H1 (cell line): ENCODE data around the gene CDK5RAP2. TPM values are rescaled to one million over a fixed set of nuclear protein-coding genes. Genes with fewer than 3 reads are reported as not detected.

Experiments
- CTCF ChIA-PET: fragments of 300-600 bp; sonication (Branson Sonifier 250); formaldehyde crosslinking; loops from one replicate; lab custom pipeline; 2021; ENCODE audit not compliant: partially characterized antibody; lab: Charles Lee
- POLR2A ChIA-PET: fragments of 300-600 bp; sonication (Branson Sonifier 250); formaldehyde crosslinking; loops from one replicate; lab custom pipeline; 2021; ENCODE audit warnings: inconsistent platforms; ENCODE audit not compliant: partially characterized antibody; lab: Charles Lee
- DNase-seq, 2 experiments: peaks; one replicate each; pipeline versions ENCODE4 v3.0.0 to v3.0.0-alpha.2; 2010 to 2022; ENCODE audit warnings: low spot score in 2 of 2, low read depth in 1 of 2, mixed read lengths in 1 of 2
- FAIRE-seq: peaks from 2 replicates; lab custom pipeline; 2011; peaks lifted over from hg19 to GRCh38; lab: Jason Lieb, UNC
- H2AFZ ChIP-seq: 2 replicates; pipeline ENCODE4 v1.8.1; 2012; ENCODE audit warnings: low read length, inconsistent platforms
- H2AK5ac ChIP-seq: 2 replicates; pipeline ENCODE4 v1.6.1; 2013; ENCODE audit warnings: low read depth, low read length
- H2BK120ac ChIP-seq: replicated peaks from 2 replicates; pipeline ENCODE3; 2013; ENCODE audit warnings: low read depth, low read length, inconsistent platforms
- H2BK12ac ChIP-seq: 2 replicates; pipeline ENCODE4 v1.6.1; 2013; ENCODE audit warnings: low read depth, low read length
- H2BK15ac ChIP-seq: 2 replicates; pipeline ENCODE4 v1.6.1; 2013; ENCODE audit warnings: low read length
- H2BK20ac ChIP-seq: 2 replicates; pipeline ENCODE4 v1.6.1; 2013; ENCODE audit warnings: low read length
- H2BK5ac ChIP-seq: 2 replicates; pipeline ENCODE4 v1.6.1; 2013; ENCODE audit warnings: low read depth, low read length
- H3K14ac ChIP-seq: 2 replicates; pipeline ENCODE4 v1.6.1; 2013; ENCODE audit warnings: inconsistent platforms; ENCODE audit not compliant: insufficient read length
- H3K18ac ChIP-seq: 2 replicates; pipeline ENCODE4 v1.6.1; 2013; ENCODE audit warnings: low read length; ENCODE audit errors: extremely low read depth
- H3K23ac ChIP-seq: 2 replicates; pipeline ENCODE4 v1.6.1; 2013; ENCODE audit warnings: inconsistent platforms; ENCODE audit not compliant: insufficient read length
- H3K23me2 ChIP-seq: 2 replicates; pipeline ENCODE4 v1.6.1; 2013; ENCODE audit warnings: low read depth, low read length
- H3K27ac ChIP-seq: 2 replicates; pipeline ENCODE4 v1.6.1; 2011; ENCODE audit warnings: low read depth, low read length, inconsistent platforms
- H3K27me3 ChIP-seq, 4 experiments: replicated peaks in 1 of 4; 1 replicate in 1 of 4; 2 replicates in 3 of 4; pipeline versions ENCODE4 v1.6.1 to v1.8.1; 2011 to 2013; ENCODE audit warnings: low read length in 3 of 4, mild to moderate bottlenecking in 3 of 4, inconsistent platforms in 2 of 4, mixed read lengths in 2 of 4, moderate library complexity in 1 of 4; ENCODE audit not compliant: control insufficient read depth in 3 of 4, insufficient read depth in 3 of 4; ENCODE audit errors: extremely low read depth in 1 of 4
- H3K36me3 ChIP-seq, 4 experiments: 2 replicates each; pipeline versions ENCODE4 v1.6.1 to v1.8.1; 2011 to 2013; ENCODE audit warnings: mild to moderate bottlenecking in 4 of 4, low read length in 3 of 4, moderate library complexity in 2 of 4, control low read depth in 1 of 4, inconsistent platforms in 1 of 4; ENCODE audit not compliant: insufficient read depth in 4 of 4, control insufficient read depth in 2 of 4
- H3K4ac ChIP-seq: replicated peaks from 2 replicates; pipeline ENCODE3; 2013; ENCODE audit warnings: low read length, low read depth, mixed read lengths, inconsistent platforms; ENCODE audit not compliant: insufficient read length
- H3K4me1 ChIP-seq, 4 experiments: replicated peaks in 1 of 4; 1 replicate in 1 of 4; 2 replicates in 3 of 4; pipeline versions ENCODE4 v1.6.1 to v1.8.1; 2011 to 2013; ENCODE audit warnings: low read length in 3 of 4, inconsistent platforms in 2 of 4, mixed read lengths in 1 of 4; ENCODE audit not compliant: insufficient read depth in 4 of 4, control insufficient read depth in 3 of 4
- H3K4me2 ChIP-seq, 2 experiments: 2 replicates each; pipeline versions ENCODE4 v1.6.1 to v1.8.1; 2011 to 2013; ENCODE audit warnings: low read depth in 2 of 2, low read length in 2 of 2, control low read depth in 1 of 2, inconsistent platforms in 1 of 2, mild to moderate bottlenecking in 1 of 2; ENCODE audit not compliant: insufficient read depth in 1 of 2
- H3K4me3 ChIP-seq, 4 experiments: fragments of 200-600, 300-600 bp in 1 of 4; sonication (generic), shearing (Covaris generic), sonication (Bioruptor Twin) in 1 of 4; 2 replicates each; pipeline versions ENCODE4 v1.5.1 to v1.8.1; 2011 to 2016; ENCODE audit warnings: low read length in 4 of 4, low read depth in 3 of 4, control low read depth in 2 of 4, inconsistent platforms in 2 of 4, mild to moderate bottlenecking in 2 of 4, mixed read lengths in 1 of 4, moderate library complexity in 1 of 4; ENCODE audit not compliant: insufficient read depth in 2 of 4; ENCODE audit errors: extremely low read depth in 1 of 4
- H3K56ac ChIP-seq: replicated peaks from 2 replicates; pipeline ENCODE3; 2013; ENCODE audit warnings: low read depth, mild to moderate bottlenecking, mixed read lengths, low read length, inconsistent platforms; ENCODE audit not compliant: insufficient read length
- H3K79me1 ChIP-seq: 2 replicates; pipeline ENCODE4 v1.6.1; 2013; ENCODE audit warnings: low read depth, low read length, control low read depth
- H3K79me2 ChIP-seq, 2 experiments: 2 replicates each; pipeline versions ENCODE4 v1.6.1 to v1.8.1; 2012 to 2013; ENCODE audit warnings: low read length in 2 of 2, mild to moderate bottlenecking in 2 of 2, inconsistent platforms in 1 of 2; ENCODE audit not compliant: insufficient read depth in 2 of 2, control insufficient read depth in 1 of 2
- H3K9ac ChIP-seq, 4 experiments: replicated peaks in 1 of 4; 1 replicate in 1 of 4; 2 replicates in 3 of 4; pipeline versions ENCODE4 v1.6.1 to v1.8.1; 2011 to 2013; ENCODE audit warnings: low read depth in 3 of 4, low read length in 3 of 4, control low read depth in 2 of 4, mild to moderate bottlenecking in 2 of 4, moderate library complexity in 2 of 4, inconsistent platforms in 1 of 4; ENCODE audit errors: extremely low read depth in 1 of 4
- H3K9me3 ChIP-seq, 2 experiments: 2 replicates each; pipeline versions ENCODE4 v1.6.1 to v1.8.1; 2012 to 2013; ENCODE audit warnings: mild to moderate bottlenecking in 2 of 2, moderate library complexity in 2 of 2, control low read depth in 1 of 2, inconsistent platforms in 1 of 2, low read depth in 1 of 2, low read length in 1 of 2, mixed read lengths in 1 of 2; ENCODE audit not compliant: insufficient read depth in 2 of 2
- H4K20me1 ChIP-seq, 2 experiments: replicated peaks in 1 of 2; 2 replicates each; pipeline versions ENCODE3 to v1.8.1; 2011 to 2013; ENCODE audit warnings: inconsistent platforms in 2 of 2, low read length in 2 of 2, mild to moderate bottlenecking in 1 of 2; ENCODE audit not compliant: insufficient read depth in 2 of 2, control insufficient read depth in 1 of 2
- H4K5ac ChIP-seq: 2 replicates; pipeline ENCODE4 v1.6.1; 2013; ENCODE audit warnings: low read length, low read depth, mixed read lengths, inconsistent platforms; ENCODE audit not compliant: insufficient read length
- H4K8ac ChIP-seq: 2 replicates; pipeline ENCODE4 v1.8.0; 2013; ENCODE audit warnings: mild to moderate bottlenecking, moderate library complexity, low read length, inconsistent platforms; ENCODE audit not compliant: insufficient read depth; ENCODE audit errors: extremely low read depth
- H4K91ac ChIP-seq: replicated peaks from 2 replicates; pipeline ENCODE3; 2013; ENCODE audit warnings: low read length, mixed read lengths, inconsistent platforms; ENCODE audit not compliant: insufficient read length
- EZH2 ChIP-seq: fragments of 200-600 bp; sonication (generic); IDR thresholded peaks from 2 replicates; pipeline ENCODE4 v1.7.1; 2012; ENCODE audit warnings: low read depth, mild to moderate bottlenecking, moderate library complexity, low read length, inconsistent platforms; ENCODE audit not compliant: severe bottlenecking
- SP2 ChIP-seq: IDR thresholded peaks from 2 replicates; pipeline ENCODE4 v1.6.1; 2012; ENCODE audit warnings: mild to moderate bottlenecking, low read length, inconsistent platforms
- WGBS, 2 experiments: shearing (Covaris generic) in 1 of 2; methylation state at CpG; one replicate each; pipeline versions ENCODE4 v1.1.6 to v1.1.7; 2013 to 2015; ENCODE audit warnings: low lambda C conversion rate in 2 of 2, mixed read lengths in 2 of 2, inconsistent platforms in 1 of 2, low coverage in 1 of 2, missing lambda C conversion rate in 1 of 2; ENCODE audit not compliant: insufficient replicate concordance in 2 of 2, insufficient coverage in 1 of 2, insufficient read length in 1 of 2; ENCODE audit errors: extremely low coverage in 1 of 2, missing lambda C conversion rate in 1 of 2; 5-methylcytosine and 5-hydroxymethylcytosine counted together
- polyA plus RNA-seq, 7 experiments: library from polyadenylated mRNA; depleted of rRNA in 3 of 7; stranded (reverse) in 5 of 7; unstranded in 2 of 7; fragments of >200 nt in 5 of 7; fragments of 200-250 nt in 2 of 7; gene quantifications; 1 replicate in 5 of 7; 2 replicates in 1 of 7; 4 replicates in 1 of 7; pipeline versions ENCODE4 v1.2.1 to v1.2.3, GENCODE V29; 2011 to 2013; ENCODE audit warnings: missing spikeins in 2 of 7, mixed read lengths in 2 of 7
- total RNA-seq: library from RNA; stranded (reverse); fragmentation: NEBNext Ultra II Directional; extraction: Animal tissue kit (Norgen Biotek cat#: 25700); gene quantifications from 2 replicates; pipeline ENCODE4 v1.2.1, GENCODE V29; 2021

Gene CDK5RAP2
- total and polyA plus RNA-seq, 2 of the 8 experiments (the other 6 are each of a cell fraction or from before 2014, with no cell fraction given), result 19.8 to 49.4 TPM

GRCh38 chr9:120627073-120627472 lies 47.1 kb upstream of the CDK5RAP2 start:
- H4K8ac ChIP-seq, result no peak overlapping the region
- H2BK12ac ChIP-seq, result no peak overlapping the region
- H4K5ac ChIP-seq, result no peak overlapping the region
- no peaks in the 10 kb centered on the region for H3K23me2 ChIP-seq
- no peak overlapping the region for H3K9ac ChIP-seq
- no peak overlapping the region for H2BK20ac ChIP-seq
- CTCF ChIA-PET, result interaction anchor here (1.1 to 3.0 kb wide), 2 partner anchors 9 to 16 kb away, joined by 4 to 15 read pairs; no protein-coding TSS in a partner anchor
- no peak overlapping the region for H3K23ac ChIP-seq
- no peak for TF ChIP-seq SP2
- TF ChIP-seq EZH2, result no peak
- no peak overlapping the region for H2BK120ac ChIP-seq
- FAIRE-seq (no peak), DNase-seq (no peak)
- H3K4me2 ChIP-seq, result no peak overlapping the region
- no peaks in the 10 kb centered on the region for H3K9me3 ChIP-seq
- no peak overlapping the region for H3K4ac ChIP-seq
- H3K14ac ChIP-seq, result no peak overlapping the region
- 87% methylated on average over 2 of the region's 2 CpGs; no CpG with 5 or more reads in 1 of the 2 experiments for WGBS, 2 experiments
- H3K27ac ChIP-seq, result no peak overlapping the region
- no peaks in the 10 kb centered on the region for H4K20me1 ChIP-seq
- H4K91ac ChIP-seq, result no peak overlapping the region
- H3K18ac ChIP-seq, result no peak overlapping the region
- H2AFZ ChIP-seq, result no peak overlapping the region
- no peaks in the 10 kb centered on the region for H3K27me3 ChIP-seq
- H2BK5ac ChIP-seq, result no peak overlapping the region
- H3K4me3 ChIP-seq, result no peak overlapping the region
- no peaks in the 10 kb centered on the region for H3K79me1 ChIP-seq
- H3K56ac ChIP-seq, result no peak overlapping the region
- H2BK15ac ChIP-seq, result no peak overlapping the region
- no peaks in the 10 kb centered on the region for H3K79me2 ChIP-seq
- H3K4me1 ChIP-seq, result peaks cover 0 to 6% (median 0%) of the 10 kb centered on the region in 4 experiments; a peak in 1 of 7 replicates
- no peak overlapping the region for H2AK5ac ChIP-seq
- H3K36me3 ChIP-seq, result no peaks in the 10 kb centered on the region
- POLR2A ChIA-PET, result no interaction called here
